Measurements from ENCODE around the gene ARHGEF17.

- TF ChIP-seq SNAI2 (CRISPR knock-in tag; IDR thresholded peaks at IDR 0.05), result no peak
- TF ChIP-seq CREB5 (CRISPR knock-in tag; IDR thresholded peaks at IDR 0.05; ENCODE audit: low read depth), result no peak
- TF ChIP-seq CSRNP3 (CRISPR knock-in tag; IDR thresholded peaks at IDR 0.05), result no peak
- no peak for TF ChIP-seq CSDC2 (CRISPR knock-in tag; IDR thresholded peaks at IDR 0.05)
- no peak for TF ChIP-seq PATZ1 (CRISPR knock-in tag; IDR thresholded peaks at IDR 0.05; ENCODE audit: borderline replicate concordance)
- no peak for TF ChIP-seq ZNF70 (CRISPR knock-in tag; IDR thresholded peaks at IDR 0.05)
Measured at GRCh38 chr11:73317373-73317772, 9.3 kb downstream of the ARHGEF17 start.

Measured in SK-N-SH treated with all-trans-retinoic acid at 6 μM for 48 hours (cell line).